A549 (cell line): ENCODE results near the gene UST.

Source experiments
- CTCF ChIP-seq: fragments of >200 bp; sonication (Bioruptor Twin); formaldehyde crosslinking; IDR thresholded peaks from 3 replicates; pipeline ENCODE4 v1.5.1; 2016
- EP300 ChIP-seq, 2 experiments: fragments of >200 bp; sonication (Bioruptor Twin); formaldehyde crosslinking; IDR thresholded peaks; 2 replicates in 1 of 2; 3 replicates in 1 of 2; pipeline ENCODE4 v1.6.1; 2016 to 2017
- ESRRA ChIP-seq: fragments of 150-350 bp; IDR thresholded peaks from 2 replicates; pipeline ENCODE4 v1.6.1; 2014; ENCODE audit warnings: mild to moderate bottlenecking, low read length, borderline replicate concordance
- KDM5A ChIP-seq: fragments of 200-600 bp; sonication (generic); IDR thresholded peaks from 2 replicates; pipeline ENCODE4 v1.6.1; 2016; ENCODE audit warnings: antibody characterized with exemption, mild to moderate bottlenecking
- MYC ChIP-seq: IDR thresholded peaks from 2 replicates; pipeline ENCODE4 v1.6.1; 2012; ENCODE audit warnings: mild to moderate bottlenecking, inconsistent platforms, low read length, improper control_type of control experiment, borderline replicate concordance
- NR3C1 ChIP-seq: fragments of >200 bp; sonication (Bioruptor Twin); formaldehyde crosslinking; IDR thresholded peaks from 3 replicates; pipeline ENCODE4 v1.6.1; 2017
- POLR2A ChIP-seq: IDR thresholded peaks from 2 replicates; pipeline ENCODE4 v1.6.1; 2012; ENCODE audit warnings: mild to moderate bottlenecking, low read length
- RCOR1 ChIP-seq: fragments of 150-350 bp; IDR thresholded peaks from 2 replicates; pipeline ENCODE4 v1.6.1; 2014; ENCODE audit warnings: antibody characterized with exemption, low read length, low read depth
- ZFP36 ChIP-seq: fragments of 450-650 bp; IDR thresholded peaks from 2 replicates; pipeline ENCODE4 v1.6.1; 2014; ENCODE audit warnings: borderline replicate concordance; ENCODE audit not compliant: partially characterized antibody
- TF ChIP-seq, protein P1 (sequence below): fragments of >200 bp; sonication (Bioruptor Twin); formaldehyde crosslinking; IDR thresholded peaks from 3 replicates; pipeline ENCODE4 v1.6.1; 2016

- TF ChIP-seq CTCF (no peak), KDM5A (no peak), ESRRA (no peak), EP300 (IDR thresholded peaks at IDR 0.05) (no peak), POLR2A (no peak), RCOR1 (no peak), MYC (no peak), ZFP36 (no peak), NR3C1 (no peak)
- TF ChIP-seq, protein P1, sequence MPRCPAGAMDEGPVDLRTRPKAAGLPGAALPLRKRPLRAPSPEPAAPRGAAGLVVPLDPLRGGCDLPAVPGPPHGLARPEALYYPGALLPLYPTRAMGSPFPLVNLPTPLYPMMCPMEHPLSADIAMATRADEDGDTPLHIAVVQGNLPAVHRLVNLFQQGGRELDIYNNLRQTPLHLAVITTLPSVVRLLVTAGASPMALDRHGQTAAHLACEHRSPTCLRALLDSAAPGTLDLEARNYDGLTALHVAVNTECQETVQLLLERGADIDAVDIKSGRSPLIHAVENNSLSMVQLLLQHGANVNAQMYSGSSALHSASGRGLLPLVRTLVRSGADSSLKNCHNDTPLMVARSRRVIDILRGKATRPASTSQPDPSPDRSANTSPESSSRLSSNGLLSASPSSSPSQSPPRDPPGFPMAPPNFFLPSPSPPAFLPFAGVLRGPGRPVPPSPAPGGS, result no peak
These were observed 14.7 kb downstream of the UST start for GRCh38 chr6:148761527-148762011.
